ENCODE results near the gene CDCP1.

DNA sequence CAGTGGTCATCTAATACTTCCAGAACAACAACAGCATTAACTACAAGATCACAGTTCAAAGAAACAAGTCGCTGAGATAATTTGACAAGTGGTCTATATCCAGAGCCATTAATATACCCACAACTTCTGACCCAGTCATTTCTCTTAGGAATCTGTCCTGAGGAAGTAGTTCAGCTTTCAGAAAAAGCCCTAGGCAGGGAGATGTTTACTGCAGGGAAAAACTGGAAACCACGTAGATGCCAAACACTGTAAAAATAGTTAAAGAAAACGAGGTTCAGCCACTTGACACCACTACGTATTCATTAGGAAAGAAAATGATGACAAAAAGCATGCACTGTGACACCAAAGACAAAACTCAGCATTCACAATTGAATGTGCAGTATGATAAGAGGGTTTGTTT, 22.3 kb upstream of the CDCP1 start:
- TF ChIP-seq, protein P1, sequence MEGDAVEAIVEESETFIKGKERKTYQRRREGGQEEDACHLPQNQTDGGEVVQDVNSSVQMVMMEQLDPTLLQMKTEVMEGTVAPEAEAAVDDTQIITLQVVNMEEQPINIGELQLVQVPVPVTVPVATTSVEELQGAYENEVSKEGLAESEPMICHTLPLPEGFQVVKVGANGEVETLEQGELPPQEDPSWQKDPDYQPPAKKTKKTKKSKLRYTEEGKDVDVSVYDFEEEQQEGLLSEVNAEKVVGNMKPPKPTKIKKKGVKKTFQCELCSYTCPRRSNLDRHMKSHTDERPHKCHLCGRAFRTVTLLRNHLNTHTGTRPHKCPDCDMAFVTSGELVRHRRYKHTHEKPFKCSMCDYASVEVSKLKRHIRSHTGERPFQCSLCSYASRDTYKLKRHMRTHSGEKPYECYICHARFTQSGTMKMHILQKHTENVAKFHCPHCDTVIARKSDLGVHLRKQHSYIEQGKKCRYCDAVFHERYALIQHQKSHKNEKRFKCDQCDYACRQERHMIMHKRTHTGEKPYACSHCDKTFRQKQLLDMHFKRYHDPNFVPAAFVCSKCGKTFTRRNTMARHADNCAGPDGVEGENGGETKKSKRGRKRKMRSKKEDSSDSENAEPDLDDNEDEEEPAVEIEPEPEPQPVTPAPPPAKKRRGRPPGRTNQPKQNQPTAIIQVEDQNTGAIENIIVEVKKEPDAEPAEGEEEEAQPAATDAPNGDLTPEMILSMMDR (IDR thresholded peaks at IDR 0.05 in 8 of 11, conservative IDR thresholded peaks at IDR 0.05 in 3 of 11) = no peak
- no peak for TF ChIP-seq POLR2A (IDR thresholded peaks at IDR 0.05)

Data from spleen (tissue), 7 donors.